Natural killer cell (primary cell): ENCODE results near the gene TBCD. TPM values are rescaled to one million over a fixed set of nuclear protein-coding genes. Genes with fewer than 3 reads are reported as not detected.

ENCODE experiments used
- ATAC-seq, 3 donors: fragments of 150-1000 bp in 2 of 3; fragments of 200-7000 bp in 1 of 3; cut with Tn5 transposase; 1 replicate in 1 of 3; 2 replicates in 2 of 3; pipeline ENCODE4 v1.10.0; 2021; ENCODE audit warnings: mild to moderate bottlenecking in 2 of 3, moderate library complexity in 2 of 3
- DNase-seq, 2 donors: peaks; one replicate each; pipeline versions ENCODE4 v3.0.0 to v3.0.0-alpha.2; 2013 to 2021; ENCODE audit warnings: mixed read lengths in 1 of 2
- H3K27ac ChIP-seq: one replicate; pipeline ENCODE4 v1.5.1; 2013; ENCODE audit warnings: mild to moderate bottlenecking, low read length
- H3K27me3 ChIP-seq: one replicate; pipeline ENCODE4 v1.6.1; 2013; ENCODE audit warnings: low read length; ENCODE audit not compliant: control insufficient read depth, insufficient read depth
- H3K36me3 ChIP-seq: one replicate; pipeline ENCODE4 v1.6.1; 2013; ENCODE audit warnings: low read length; ENCODE audit not compliant: control insufficient read depth, insufficient read depth
- H3K4me1 ChIP-seq: one replicate; pipeline ENCODE4 v1.6.1; 2013; ENCODE audit warnings: low read length; ENCODE audit not compliant: control insufficient read depth, insufficient read depth
- H3K4me3 ChIP-seq: one replicate; pipeline ENCODE4 v1.5.1; 2013; ENCODE audit warnings: low read length
- H3K9me3 ChIP-seq: one replicate; pipeline ENCODE4 v1.6.1; 2013; ENCODE audit warnings: low read length; ENCODE audit not compliant: control insufficient read depth, insufficient read depth
- H3K27ac Mint-ChIP-seq, 2 donors: one replicate each; pipeline ENCODE4 v1.8.0; 2022; ENCODE audit warnings: mild to moderate bottlenecking in 2 of 2, mixed read lengths in 2 of 2, moderate library complexity in 1 of 2
- H3K27me3 Mint-ChIP-seq, 2 donors: one replicate each; pipeline ENCODE4 v1.8.0; 2022; ENCODE audit warnings: low read depth in 2 of 2, mixed read lengths in 2 of 2
- H3K36me3 Mint-ChIP-seq: one replicate; pipeline ENCODE4 v1.8.0; 2022; ENCODE audit warnings: mixed read lengths
- H3K4me1 Mint-ChIP-seq, 2 donors: one replicate each; pipeline ENCODE4 v1.8.0; 2022; ENCODE audit warnings: mixed read lengths in 2 of 2
- H3K4me3 Mint-ChIP-seq: one replicate; pipeline ENCODE4 v1.8.0; 2022; ENCODE audit warnings: mild to moderate bottlenecking, moderate library complexity, mixed read lengths
- H3K9me3 Mint-ChIP-seq, 2 donors: one replicate each; pipeline ENCODE4 v1.8.0; 2022; ENCODE audit warnings: mixed read lengths in 2 of 2
- WGBS: methylation state at CpG from one replicate; pipeline ENCODE4 v1.1.7; 2013; ENCODE audit warnings: missing lambda C conversion rate; ENCODE audit not compliant: insufficient coverage; 5-methylcytosine and 5-hydroxymethylcytosine counted together
- intact Hi-C: fragments of 100-400 bp; cut with micrococcal nuclease; formaldehyde crosslinking; loops from one replicate; pipeline ENCODE4 v1.14.2; 2022
- total RNA-seq, 4 donors: library from RNA; stranded (reverse); fragments of 120-200 nt in 1 of 4; gene quantifications; one replicate each; pipeline versions ENCODE4 v1.2.3 to v1.2.4, GENCODE V29; 2013 to 2022
- TF ChIP-seq, protein P1 (sequence below): fragments of 200-600 bp; IDR thresholded peaks from one replicate; pipeline ENCODE4 v1.8.0; 2022; ENCODE audit warnings: antibody characterized with exemption

The TBCD gene
- total RNA-seq, 3 donors from 2014 or later (not counting 1 experiment from before 2014, with no cell fraction given) = 92.0 to 149 (median 132) TPM

DNA sequence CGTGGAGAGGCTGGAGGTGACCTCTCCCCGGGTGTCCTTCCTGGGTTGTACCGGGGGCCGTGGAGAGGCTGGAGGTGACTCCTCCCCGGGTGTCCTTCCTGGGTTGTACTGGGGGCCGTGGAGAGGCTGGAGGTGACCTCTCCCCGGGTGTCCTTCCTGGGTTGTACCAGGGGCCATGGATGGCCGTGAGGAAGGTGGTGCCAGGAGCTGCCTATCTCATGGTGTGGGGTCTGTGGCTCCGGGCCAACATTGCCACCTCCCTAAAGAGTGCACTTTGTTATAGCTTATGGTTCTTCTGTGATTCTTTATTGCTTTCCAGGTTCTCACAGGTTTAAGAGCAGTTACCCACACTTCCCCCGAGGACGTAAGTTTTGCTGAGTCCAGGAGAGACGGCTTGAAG is 174.2 kb downstream of the TBCD start:
- no peak for ATAC-seq
- TF ChIP-seq, protein P1, sequence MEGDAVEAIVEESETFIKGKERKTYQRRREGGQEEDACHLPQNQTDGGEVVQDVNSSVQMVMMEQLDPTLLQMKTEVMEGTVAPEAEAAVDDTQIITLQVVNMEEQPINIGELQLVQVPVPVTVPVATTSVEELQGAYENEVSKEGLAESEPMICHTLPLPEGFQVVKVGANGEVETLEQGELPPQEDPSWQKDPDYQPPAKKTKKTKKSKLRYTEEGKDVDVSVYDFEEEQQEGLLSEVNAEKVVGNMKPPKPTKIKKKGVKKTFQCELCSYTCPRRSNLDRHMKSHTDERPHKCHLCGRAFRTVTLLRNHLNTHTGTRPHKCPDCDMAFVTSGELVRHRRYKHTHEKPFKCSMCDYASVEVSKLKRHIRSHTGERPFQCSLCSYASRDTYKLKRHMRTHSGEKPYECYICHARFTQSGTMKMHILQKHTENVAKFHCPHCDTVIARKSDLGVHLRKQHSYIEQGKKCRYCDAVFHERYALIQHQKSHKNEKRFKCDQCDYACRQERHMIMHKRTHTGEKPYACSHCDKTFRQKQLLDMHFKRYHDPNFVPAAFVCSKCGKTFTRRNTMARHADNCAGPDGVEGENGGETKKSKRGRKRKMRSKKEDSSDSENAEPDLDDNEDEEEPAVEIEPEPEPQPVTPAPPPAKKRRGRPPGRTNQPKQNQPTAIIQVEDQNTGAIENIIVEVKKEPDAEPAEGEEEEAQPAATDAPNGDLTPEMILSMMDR = no peak
- no peaks in the 10 kb centered on the region for H3K9me3 Mint-ChIP-seq

DNA sequence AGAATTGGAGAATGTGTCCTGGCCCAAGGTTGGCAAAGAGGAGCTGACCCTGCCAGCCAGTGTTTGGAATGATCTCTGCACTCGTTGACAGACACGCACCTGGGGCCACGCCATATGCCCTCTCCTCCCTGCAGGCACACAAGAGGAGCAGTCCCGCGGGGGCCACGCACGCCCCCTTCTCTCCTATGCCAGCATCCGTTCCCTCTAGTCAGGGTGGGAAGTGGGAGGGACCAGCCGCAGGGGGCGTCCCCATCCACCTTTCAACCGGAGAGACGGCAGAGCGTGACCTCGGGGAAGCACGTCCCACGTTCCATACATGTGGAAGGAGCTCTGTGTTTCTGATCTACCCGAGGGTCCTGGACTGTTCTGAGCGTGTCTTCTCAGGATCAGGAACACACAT is 174.9 kb downstream of the TBCD start:
- DNase-seq = no peak
- H3K4me1 Mint-ChIP-seq = peaks cover 5 to 6% of the 10 kb centered on the region in 2 donors
- H3K27me3 ChIP-seq = no peaks in the 10 kb centered on the region
- no peaks in the 10 kb centered on the region for H3K9me3 Mint-ChIP-seq
- ATAC-seq = no peak
- no peak overlapping the region for H3K4me3 Mint-ChIP-seq
- WGBS = 98% methylated on average over 18 of the region's 18 CpGs
- H3K36me3 ChIP-seq = peaks cover 67% of the 10 kb centered on the region
- no peak overlapping the region for H3K4me3 ChIP-seq
- intact Hi-C loops = no loop called here
- H3K27me3 Mint-ChIP-seq = no peaks in the 10 kb centered on the region
- no peaks in the 10 kb centered on the region for H3K9me3 ChIP-seq
- TF ChIP-seq, protein P1 = no peak
- H3K4me1 ChIP-seq = peaks cover 6% of the 10 kb centered on the region
- peaks cover 5% of the 10 kb centered on the region for H3K36me3 Mint-ChIP-seq
- H3K27ac ChIP-seq = no peak overlapping the region
- no peak overlapping the region for H3K27ac Mint-ChIP-seq

More for the DNA sequence above, 174.2 kb downstream of the TBCD start:
- H3K4me3 ChIP-seq = no peak overlapping the region
- Mint-ChIP-seq H3K4me3 (no peak overlapping the region), H3K27me3 (no peaks in the 10 kb centered on the region), H3K36me3 (peaks cover 5% of the 10 kb centered on the region), H3K4me1 (peaks cover 5 to 6% of the 10 kb centered on the region in 2 donors), H3K27ac (no peak overlapping the region)
- 97% methylated on average over 7 of the region's 12 CpGs for WGBS
- no peaks in the 10 kb centered on the region for H3K27me3 ChIP-seq
- H3K27ac ChIP-seq = no peak overlapping the region
- intact Hi-C loops = no loop called here
- no peaks in the 10 kb centered on the region for H3K9me3 ChIP-seq
- H3K4me1 ChIP-seq = peaks cover 6% of the 10 kb centered on the region
- H3K36me3 ChIP-seq = peaks cover 63% of the 10 kb centered on the region
- DNase-seq = no peak

DNA sequence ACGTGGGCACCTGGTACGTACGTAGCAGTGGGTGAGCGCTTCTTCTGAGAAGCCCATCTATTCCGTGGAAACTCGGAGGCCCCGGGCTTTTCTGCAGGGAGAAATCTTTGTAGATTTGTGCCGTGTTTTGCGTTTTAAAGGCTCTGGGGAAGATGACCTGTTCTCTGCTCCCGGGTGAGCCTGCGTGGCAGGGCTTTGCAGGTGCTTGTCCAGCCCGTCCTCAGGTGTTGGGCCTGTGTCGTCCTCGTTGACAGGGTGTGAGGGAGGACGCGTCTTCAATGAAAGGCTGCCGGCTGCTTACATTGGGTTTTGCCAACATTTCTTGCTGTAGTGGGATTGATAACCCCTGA is 175.4 kb downstream of the TBCD start:
- 97% methylated on average over 17 of the region's 17 CpGs for WGBS
- Mint-ChIP-seq H3K9me3 (no peaks in the 10 kb centered on the region), H3K27ac (no peak overlapping the region), H3K4me1 (peaks cover 5 to 6% of the 10 kb centered on the region in 2 donors), H3K36me3 (peaks cover 5% of the 10 kb centered on the region), H3K4me3 (no peak overlapping the region), H3K27me3 (no peaks in the 10 kb centered on the region)
- TF ChIP-seq, protein P1 = no peak
- H3K4me3 ChIP-seq = no peak overlapping the region
- peaks cover 6% of the 10 kb centered on the region for H3K4me1 ChIP-seq
- no peaks in the 10 kb centered on the region for H3K27me3 ChIP-seq
- ATAC-seq = no peak
- no peak for DNase-seq
- H3K36me3 ChIP-seq = peaks cover 65% of the 10 kb centered on the region
- H3K27ac ChIP-seq = no peak overlapping the region
- no peaks in the 10 kb centered on the region for H3K9me3 ChIP-seq
- intact Hi-C loops = no loop called here
